Measurements from ENCODE around the gene PTGIR. TPM values are rescaled to one million over a fixed set of nuclear protein-coding genes. Genes with fewer than 3 reads are reported as not detected.

Gene PTGIR
- total and polyA plus RNA-seq, 2 of the 4 experiments (the other 2 are of a cell fraction) = 0.54 to 5.3 TPM

DNA sequence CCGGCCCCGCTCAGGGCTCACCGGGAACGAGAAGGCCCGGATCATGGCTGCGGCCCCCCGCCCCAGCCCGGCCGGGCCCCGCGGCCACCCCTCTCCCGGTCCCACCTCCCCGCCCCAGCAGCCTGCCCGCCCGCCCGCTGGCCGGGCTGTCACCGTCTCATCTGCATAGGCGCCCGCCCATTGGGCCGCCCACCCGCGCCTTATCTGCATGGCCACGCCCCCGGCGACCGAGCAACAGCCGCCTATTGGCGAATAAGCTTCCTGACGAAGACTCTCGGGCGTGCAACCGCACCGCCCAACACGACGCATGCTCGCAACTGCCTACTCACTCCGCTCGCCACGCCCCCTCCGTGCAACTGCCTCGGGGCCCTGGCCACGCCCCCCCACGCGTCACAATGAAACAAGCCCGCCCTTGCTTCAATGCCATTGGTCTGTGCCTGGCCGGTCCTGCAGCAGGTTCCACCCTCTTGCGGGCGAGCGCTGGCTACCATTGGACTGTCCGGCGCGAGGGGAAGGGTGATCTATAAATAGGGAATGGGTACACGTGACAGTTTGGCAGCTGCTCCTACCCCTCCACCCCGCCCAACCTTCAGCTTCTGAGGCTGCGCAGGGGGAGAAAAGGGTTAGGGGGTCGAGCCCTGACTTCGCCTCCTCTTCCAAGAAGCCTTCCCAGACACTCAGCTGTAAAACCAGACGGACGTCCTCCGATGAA lies 36.3 kb upstream of the PTGIR start, which contains the start of gene DACT3:
TSS of gene DACT3 (minus strand) at position 163 of the 712 bp plus-strand sequence. CDS start at position 45, 118 bp downstream.
- no TSS peak for BruUV-seq (replicated peaks)
- Histone ChIP-seq H4K8ac (ENCODE audit: low read depth in 2 of 2, low read length in 2 of 2) (peak within 1 kb of the TSS; percentile 46 to 77; a peak in 2 of 4 replicates), H3K18ac (ENCODE audit: low read depth, low read length) (peak within 1 kb of the TSS; percentile 26; the same call in 1 of the 2 replicates), H3K9ac (ENCODE audit: low read depth, low read length) (peak within 1 kb of the TSS; percentile 58), H2AFZ (replicated peaks; ENCODE audit: low read length, poor library complexity) (peak within 1 kb of the TSS; percentile 91), H2AK9ac (replicated peaks; ENCODE audit: low read depth, low read length, poor library complexity) (peak within 1 kb of the TSS; percentile 95), H3K56ac (ENCODE audit: extremely low read depth, insufficient read depth, low read length) (no peak within 1 kb of the TSS; the same call in 1 of the 2 replicates), H3K4ac (ENCODE audit: low read depth, low read length) (peak within 1 kb of the TSS; percentile 67; the same call in 1 of the 2 replicates), H3K23ac (ENCODE audit: low read depth, low read length) (peak within 1 kb of the TSS; percentile 95), H2BK15ac (ENCODE audit: low read depth, low read length) (peak within 1 kb of the TSS; percentile 15; the same call in 1 of the 3 replicates), H3K9me3 (ENCODE audit: control insufficient read depth, insufficient read depth, low read length) (no peaks in the 10 kb centered on the region), H4K20me1 (ENCODE audit: insufficient read depth, low read length) (no peaks in the 10 kb centered on the region), H3K9me1 (ENCODE audit: insufficient read depth, low read length) (no peaks in the 10 kb centered on the region), H3K27ac (ENCODE audit: insufficient read depth, low read length) (peak within 1 kb of the TSS; percentile 39), H3K4me3 (ENCODE audit: insufficient read depth, low read depth, low read length) (peak within 1 kb of the TSS; percentile 64), H3K79me1 (ENCODE audit: low read depth in 1 of 2, low read length in 2 of 2) (peaks cover 0 to 14% of the 10 kb centered on the region in 2 experiments; a peak in 1 of 4 replicates), H2AK5ac (ENCODE audit: low read depth, low read length) (peak within 1 kb of the TSS; percentile 37), H3K36me3 (ENCODE audit: control insufficient read depth, insufficient read depth, low read length) (no peaks in the 10 kb centered on the region), H4K5ac (ENCODE audit: low read depth, low read length) (no peak within 1 kb of the TSS), H3K27me3 (ENCODE audit: control insufficient read depth, insufficient read depth, low read length) (no peaks in the 10 kb centered on the region; the same call in 1 of the 2 replicates), H3K4me2 (ENCODE audit: low read depth, low read length) (peak within 1 kb of the TSS; percentile 85), H2BK5ac (ENCODE audit: low read depth, low read length, poor library complexity, severe bottlenecking) (no peak within 1 kb of the TSS), H2BK20ac (ENCODE audit: low read depth, low read length) (no peak within 1 kb of the TSS), H3K14ac (replicated peaks; ENCODE audit: low read depth, low read length) (peak within 1 kb of the TSS; percentile 77; the same call in 1 of the 2 replicates), H4K91ac (ENCODE audit: insufficient read depth, low read depth, low read length) (no peak within 1 kb of the TSS), H3K4me1 (ENCODE audit: control insufficient read depth, insufficient read depth, low read length) (peaks cover 4% of the 10 kb centered on the region), H2BK120ac (ENCODE audit: low read depth, low read length) (peak within 1 kb of the TSS; percentile 44; the same call in 1 of the 2 replicates)
- peak; percentile 94 for ATAC-seq (ENCODE audit: low read depth)
- POLR2A ChIA-PET (ENCODE audit: unreplicated experiment) = interaction anchor here (1.0 to 1.6 kb wide), 2 partner anchors 10 to 21 kb away, joined by 5 read pairs; no protein-coding TSS in a partner anchor
- in situ Hi-C loops (cut with MboI; ENCODE audit: low sequenced_read_pairs) (loop anchor here (5.0 to 10.0 kb wide), 2 partner anchors 49 to 126 kb away; no protein-coding TSS in a partner anchor), dilution Hi-C loops (cut with HindIII; ENCODE audit: low sequenced_read_pairs, unreplicated experiment) (no loop called here), intact Hi-C loops (cut with micrococcal nuclease) (loop anchor here (5.0 kb wide), 1 partner anchor 119 kb away; no protein-coding TSS in a partner anchor)
- DNase-seq = peak; percentile 100
- WGBS, 2 experiments (ENCODE audit: extremely low coverage in 2 of 2, insufficient read length in 1 of 2) = 0% methylated on average over 7 of the region's 61 CpGs; no CpG with 5 or more reads in 1 of the 2 experiments
- CTCF ChIA-PET = interaction anchor here (0.6 to 2.3 kb wide), 12 partner anchors 10 to 124 kb away, joined by 3 to 23 read pairs (median 4); partner anchors contain the start of gene PTGIR
- TF ChIP-seq CEBPB (IDR thresholded peaks at IDR 0.05; ENCODE audit: low read depth, low read length) (0 out of 2 replicates have a peak, but pooled peaks have one; percentile 14), POLR2A (IDR thresholded peaks at IDR 0.05; ENCODE audit: low read depth, low read length) (no peak), RCOR1 (IDR thresholded peaks at IDR 0.05; ENCODE audit: insufficient replicate concordance, low read length) (no peak), USF2 (IDR thresholded peaks at IDR 0.05; ENCODE audit: low read depth, low read length) (peak; percentile 92), SMC3 (IDR thresholded peaks at IDR 0.05; ENCODE audit: low read depth, low read length) (no peak), FOS (IDR thresholded peaks at IDR 0.05; ENCODE audit: low read depth, low read length) (no peak), RFX5 (IDR thresholded peaks at IDR 0.05; ENCODE audit: low read depth, low read length) (no peak), MAZ (IDR thresholded peaks at IDR 0.05; ENCODE audit: borderline replicate concordance, low read depth, low read length) (peak; percentile 51; the same call in 1 of the 2 replicates), NFE2L2 (IDR thresholded peaks at IDR 0.05; ENCODE audit: low read depth, low read length) (no peak), RAD21 (IDR thresholded peaks at IDR 0.05; ENCODE audit: low read length) (no peak), MAFK (IDR thresholded peaks at IDR 0.05; ENCODE audit: low read depth, low read length) (no peak), BHLHE40 (IDR thresholded peaks at IDR 0.05; ENCODE audit: low read depth, low read length) (peak; percentile 91), MXI1 (IDR thresholded peaks at IDR 0.05; ENCODE audit: borderline replicate concordance, low read depth, low read length) (peak; percentile 32; the same call in 1 of the 2 replicates)
- TF ChIP-seq, protein P1, sequence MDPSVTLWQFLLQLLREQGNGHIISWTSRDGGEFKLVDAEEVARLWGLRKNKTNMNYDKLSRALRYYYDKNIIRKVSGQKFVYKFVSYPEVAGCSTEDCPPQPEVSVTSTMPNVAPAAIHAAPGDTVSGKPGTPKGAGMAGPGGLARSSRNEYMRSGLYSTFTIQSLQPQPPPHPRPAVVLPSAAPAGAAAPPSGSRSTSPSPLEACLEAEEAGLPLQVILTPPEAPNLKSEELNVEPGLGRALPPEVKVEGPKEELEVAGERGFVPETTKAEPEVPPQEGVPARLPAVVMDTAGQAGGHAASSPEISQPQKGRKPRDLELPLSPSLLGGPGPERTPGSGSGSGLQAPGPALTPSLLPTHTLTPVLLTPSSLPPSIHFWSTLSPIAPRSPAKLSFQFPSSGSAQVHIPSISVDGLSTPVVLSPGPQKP (IDR thresholded peaks at IDR 0.05; ENCODE audit: borderline replicate concordance, low read depth, low read length) = no peak
